Panc1 (cell line): ENCODE results near the gene LRRC23.

Source experiments
- CTCF ChIP-seq: fragments of 450-650 bp; IDR thresholded peaks from 2 replicates; pipeline ENCODE4 v1.5.1; 2017; ENCODE audit warnings: mild to moderate bottlenecking
- TCF7L2 ChIP-seq: IDR thresholded peaks from 2 replicates; pipeline ENCODE4 v1.6.1; 2011; ENCODE audit warnings: mild to moderate bottlenecking, low read depth, low read length, inconsistent platforms
- TF ChIP-seq, protein P1 (sequence below), 2 experiments: IDR thresholded peaks; 2 replicates each; pipeline ENCODE4 v1.6.1; 2011 to 2012; ENCODE audit warnings: low read depth in 2 of 2, control low read depth in 1 of 2, low read length in 1 of 2, mild to moderate bottlenecking in 1 of 2, moderate library complexity in 1 of 2; ENCODE audit not compliant: insufficient read depth in 1 of 2

DNA sequence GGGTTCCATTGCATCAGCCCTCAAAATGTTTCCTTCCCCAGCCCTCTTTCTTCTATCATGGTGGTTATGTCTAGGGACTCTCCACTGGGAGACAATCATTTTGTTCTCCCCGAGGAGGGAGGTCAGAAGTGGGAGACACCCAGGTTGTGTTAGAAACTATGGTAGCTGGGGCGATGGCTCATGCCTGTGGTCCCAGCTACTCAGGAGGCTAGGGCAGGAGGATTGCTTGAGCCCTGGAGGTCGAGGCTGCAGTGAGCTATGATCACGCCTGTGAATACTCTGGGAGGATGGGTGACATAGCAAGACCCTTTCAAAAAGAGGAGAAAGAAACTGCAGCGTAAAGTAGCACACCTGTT, 13.0 kb upstream of the LRRC23 start:
- TF ChIP-seq TCF7L2 (no peak), CTCF (no peak)
- TF ChIP-seq, protein P1, sequence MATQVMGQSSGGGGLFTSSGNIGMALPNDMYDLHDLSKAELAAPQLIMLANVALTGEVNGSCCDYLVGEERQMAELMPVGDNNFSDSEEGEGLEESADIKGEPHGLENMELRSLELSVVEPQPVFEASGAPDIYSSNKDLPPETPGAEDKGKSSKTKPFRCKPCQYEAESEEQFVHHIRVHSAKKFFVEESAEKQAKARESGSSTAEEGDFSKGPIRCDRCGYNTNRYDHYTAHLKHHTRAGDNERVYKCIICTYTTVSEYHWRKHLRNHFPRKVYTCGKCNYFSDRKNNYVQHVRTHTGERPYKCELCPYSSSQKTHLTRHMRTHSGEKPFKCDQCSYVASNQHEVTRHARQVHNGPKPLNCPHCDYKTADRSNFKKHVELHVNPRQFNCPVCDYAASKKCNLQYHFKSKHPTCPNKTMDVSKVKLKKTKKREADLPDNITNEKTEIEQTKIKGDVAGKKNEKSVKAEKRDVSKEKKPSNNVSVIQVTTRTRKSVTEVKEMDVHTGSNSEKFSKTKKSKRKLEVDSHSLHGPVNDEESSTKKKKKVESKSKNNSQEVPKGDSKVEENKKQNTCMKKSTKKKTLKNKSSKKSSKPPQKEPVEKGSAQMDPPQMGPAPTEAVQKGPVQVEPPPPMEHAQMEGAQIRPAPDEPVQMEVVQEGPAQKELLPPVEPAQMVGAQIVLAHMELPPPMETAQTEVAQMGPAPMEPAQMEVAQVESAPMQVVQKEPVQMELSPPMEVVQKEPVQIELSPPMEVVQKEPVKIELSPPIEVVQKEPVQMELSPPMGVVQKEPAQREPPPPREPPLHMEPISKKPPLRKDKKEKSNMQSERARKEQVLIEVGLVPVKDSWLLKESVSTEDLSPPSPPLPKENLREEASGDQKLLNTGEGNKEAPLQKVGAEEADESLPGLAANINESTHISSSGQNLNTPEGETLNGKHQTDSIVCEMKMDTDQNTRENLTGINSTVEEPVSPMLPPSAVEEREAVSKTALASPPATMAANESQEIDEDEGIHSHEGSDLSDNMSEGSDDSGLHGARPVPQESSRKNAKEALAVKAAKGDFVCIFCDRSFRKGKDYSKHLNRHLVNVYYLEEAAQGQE (IDR thresholded peaks at IDR 0.05; ENCODE audit: insufficient read depth in 1 of 2, low read depth in 2 of 2, low read length in 1 of 2) = no peak
